Hindlimb muscle (tissue), 1 donor: ENCODE measurements around the gene CLEC1A. TPM values are rescaled to one million over a fixed set of nuclear protein-coding genes. Genes with fewer than 3 reads are reported as not detected.

Source experiments
- DNase-seq: peaks from one replicate; pipeline ENCODE4 v3.0.0-alpha.2; 2013
- polyA plus RNA-seq: library from polyadenylated mRNA; unstranded; fragments of 120-200 nt; gene quantifications from one replicate; pipeline ENCODE4 v1.2.1, GENCODE V29; 2013; ENCODE audit not compliant: insufficient read length

The CLEC1A gene, protein sequence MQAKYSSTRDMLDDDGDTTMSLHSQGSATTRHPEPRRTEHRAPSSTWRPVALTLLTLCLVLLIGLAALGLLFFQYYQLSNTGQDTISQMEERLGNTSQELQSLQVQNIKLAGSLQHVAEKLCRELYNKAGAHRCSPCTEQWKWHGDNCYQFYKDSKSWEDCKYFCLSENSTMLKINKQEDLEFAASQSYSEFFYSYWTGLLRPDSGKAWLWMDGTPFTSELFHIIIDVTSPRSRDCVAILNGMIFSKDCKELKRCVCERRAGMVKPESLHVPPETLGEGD
- polyA plus RNA-seq: 2.3 TPM

DNA sequence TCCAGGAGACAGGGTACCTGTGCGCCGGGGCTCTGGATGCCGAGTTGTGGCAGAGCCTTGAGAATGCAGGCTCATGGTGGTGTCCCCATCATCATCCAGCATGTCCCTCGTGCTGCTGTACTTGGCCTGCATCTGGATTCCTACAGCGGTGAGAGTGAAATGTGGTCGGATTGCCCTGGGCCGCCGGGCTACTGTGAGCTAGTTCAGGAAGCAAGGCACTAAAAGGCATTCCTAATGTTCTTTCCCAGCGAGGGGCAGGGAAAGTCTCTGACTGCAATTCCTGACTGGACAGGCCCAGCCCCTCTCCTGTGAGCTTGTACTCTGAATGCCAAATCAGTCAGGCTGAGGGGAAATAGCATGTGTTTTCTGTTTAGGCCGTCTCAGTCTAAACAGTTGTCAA, at the start of gene CLEC1A:
CLEC1A (minus strand) TSS at position 195 of the 400 bp plus-strand sequence; CDS start at position 132, 63 bp downstream.
- DNase-seq: peak; percentile 44

DNA sequence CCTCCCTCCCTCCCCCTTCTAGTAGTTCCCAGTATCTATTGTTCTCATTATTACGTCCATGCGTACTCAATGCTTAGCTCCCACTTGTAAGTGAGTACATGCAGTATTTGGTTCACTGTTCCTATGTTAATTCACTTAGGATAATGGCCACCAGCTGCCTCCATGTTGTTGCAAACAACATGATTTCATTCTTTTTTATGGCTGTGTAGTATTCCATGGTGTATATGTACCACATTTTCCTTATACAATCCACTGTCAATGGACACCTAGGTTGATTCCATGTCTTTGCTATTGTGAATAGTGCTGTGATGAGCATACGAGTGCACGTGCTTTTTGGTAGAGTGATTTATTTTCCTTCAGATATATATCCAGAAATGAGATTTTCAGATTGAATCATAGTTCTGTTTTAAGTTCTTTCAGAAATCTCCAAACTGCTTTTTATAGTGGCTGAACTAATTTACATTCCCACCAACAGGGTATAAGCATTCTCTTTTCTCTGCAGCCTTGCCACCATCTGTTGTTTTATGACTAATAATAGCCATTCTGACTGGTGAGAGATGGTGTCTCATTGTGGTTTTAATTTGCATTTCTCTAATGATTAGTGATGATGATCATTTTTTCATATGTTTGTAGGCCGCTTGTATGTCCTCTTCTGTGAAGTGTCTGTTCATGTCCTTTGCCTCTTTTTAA, 49.1 kb upstream of the CLEC1A start:
- no peak for DNase-seq

DNA sequence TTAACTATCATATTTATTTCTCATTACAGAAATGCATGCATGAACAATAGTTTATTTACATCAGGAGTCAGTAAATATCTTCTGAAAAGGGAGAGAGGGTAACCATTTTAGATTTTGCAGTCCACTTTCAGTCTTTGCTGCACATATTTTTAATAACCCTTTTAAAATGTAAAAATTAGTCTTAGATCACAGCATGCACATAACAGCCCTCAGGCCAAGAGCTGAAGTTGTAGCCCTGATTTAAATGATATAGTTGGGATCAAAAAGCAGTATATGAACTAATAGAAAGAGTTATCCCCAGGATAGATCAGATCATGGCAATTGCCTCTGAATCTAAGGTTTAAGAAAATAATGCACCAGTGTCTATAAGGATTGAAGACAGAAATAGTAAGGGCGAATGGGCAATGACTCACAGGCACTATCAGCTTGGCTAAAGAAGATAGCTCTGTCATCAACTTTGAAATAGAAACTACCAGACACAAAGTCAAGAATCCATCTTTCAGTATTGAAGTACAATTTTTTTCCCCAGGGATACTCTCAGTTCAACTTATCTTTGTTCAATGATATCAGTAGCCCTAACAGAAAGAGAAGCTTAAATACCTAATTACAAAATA, 44.3 kb upstream of the CLEC1A start:
- DNase-seq: no peak

DNA sequence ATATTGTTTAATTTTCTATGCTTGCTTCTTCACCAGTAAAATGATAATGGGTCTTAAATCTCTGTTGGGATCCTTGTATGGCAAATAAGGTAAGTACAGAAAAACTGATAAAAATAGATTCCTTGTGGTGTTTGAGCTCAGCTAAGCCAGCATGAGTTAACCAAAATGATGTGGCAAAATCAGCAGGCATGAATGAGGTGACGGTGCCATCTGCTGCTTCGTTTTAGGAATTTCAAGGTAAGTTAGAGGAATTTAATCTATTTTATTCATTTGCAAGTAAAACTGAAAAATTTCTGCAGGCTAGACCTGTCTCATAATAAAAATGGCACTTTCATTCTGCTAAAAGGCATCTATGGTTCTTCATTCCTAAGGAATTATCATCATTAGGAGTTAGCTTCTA, 41.2 kb upstream of the CLEC1A start:
- peak; percentile 66 for DNase-seq

DNA sequence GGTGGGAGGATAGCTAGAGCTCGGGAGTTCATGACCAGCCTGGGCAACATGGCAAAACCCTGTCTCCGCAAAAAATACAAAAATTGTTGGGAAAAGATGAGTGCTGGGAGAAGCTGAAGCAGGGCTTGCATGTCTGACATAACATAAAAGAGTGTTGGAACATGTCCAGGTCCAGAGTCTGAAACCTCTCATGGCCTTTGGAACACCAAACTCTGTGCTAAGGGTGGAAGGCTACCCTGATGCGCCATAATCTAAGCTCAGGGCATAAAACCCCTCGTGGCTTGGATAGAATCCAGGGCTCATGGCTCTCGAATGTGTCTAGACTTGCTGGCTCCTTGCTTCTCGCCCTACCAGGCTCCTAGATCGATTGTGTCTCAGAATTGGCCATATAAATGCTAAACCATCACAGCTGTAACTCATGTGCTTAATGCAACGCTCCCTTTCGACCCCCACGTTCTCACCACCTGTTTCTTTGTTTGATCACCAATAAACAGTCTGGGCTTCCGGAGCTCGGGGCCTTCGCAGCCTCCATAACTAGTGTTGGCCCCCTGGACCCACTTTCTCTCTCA, 37.9 kb upstream of the CLEC1A start:
- no peak for DNase-seq

DNA sequence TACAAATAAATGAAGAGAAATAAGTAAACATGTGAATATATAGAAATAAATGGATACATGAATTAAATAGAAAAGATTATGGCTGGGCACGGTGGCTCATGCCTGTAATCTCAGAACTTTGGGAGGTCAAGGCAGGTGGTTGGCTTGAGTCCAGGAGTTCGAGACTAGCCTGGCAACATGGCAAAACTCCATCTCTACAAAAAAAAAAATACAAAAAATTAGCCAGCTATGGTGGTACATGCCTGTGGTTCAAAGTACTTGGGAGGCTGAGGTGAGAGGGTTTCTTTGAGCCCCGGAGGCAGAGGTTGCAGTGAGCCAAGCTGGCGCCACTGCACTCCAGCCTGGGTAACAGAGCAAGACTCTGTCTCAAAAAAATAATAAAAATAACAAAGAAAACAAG, 36.3 kb upstream of the CLEC1A start:
- no peak for DNase-seq

DNA sequence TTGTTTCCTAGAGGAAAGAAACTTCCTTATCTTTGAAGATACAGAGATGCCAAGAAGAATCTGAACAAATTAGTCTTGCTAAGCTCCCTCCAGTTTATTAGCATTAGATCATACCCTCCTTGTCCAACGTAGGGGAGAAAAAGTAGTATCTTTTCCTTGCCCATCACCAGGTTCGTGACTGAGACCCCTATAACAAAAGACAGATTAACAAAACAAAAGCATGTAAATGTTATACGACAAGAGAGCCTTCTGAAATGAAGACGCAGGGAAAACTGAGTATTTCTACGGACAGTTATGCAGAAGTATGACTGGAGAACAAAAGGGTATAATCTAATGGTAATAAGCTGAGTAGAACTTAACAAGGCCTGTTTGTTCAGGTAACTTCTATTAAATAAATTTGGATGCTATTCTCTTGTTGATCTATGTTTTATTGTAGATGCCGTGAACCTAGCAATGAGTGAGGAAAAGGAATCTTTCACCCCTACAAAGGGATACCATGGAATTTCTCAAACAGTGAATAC, 34.1 kb upstream of the CLEC1A start:
- no peak for DNase-seq

DNA sequence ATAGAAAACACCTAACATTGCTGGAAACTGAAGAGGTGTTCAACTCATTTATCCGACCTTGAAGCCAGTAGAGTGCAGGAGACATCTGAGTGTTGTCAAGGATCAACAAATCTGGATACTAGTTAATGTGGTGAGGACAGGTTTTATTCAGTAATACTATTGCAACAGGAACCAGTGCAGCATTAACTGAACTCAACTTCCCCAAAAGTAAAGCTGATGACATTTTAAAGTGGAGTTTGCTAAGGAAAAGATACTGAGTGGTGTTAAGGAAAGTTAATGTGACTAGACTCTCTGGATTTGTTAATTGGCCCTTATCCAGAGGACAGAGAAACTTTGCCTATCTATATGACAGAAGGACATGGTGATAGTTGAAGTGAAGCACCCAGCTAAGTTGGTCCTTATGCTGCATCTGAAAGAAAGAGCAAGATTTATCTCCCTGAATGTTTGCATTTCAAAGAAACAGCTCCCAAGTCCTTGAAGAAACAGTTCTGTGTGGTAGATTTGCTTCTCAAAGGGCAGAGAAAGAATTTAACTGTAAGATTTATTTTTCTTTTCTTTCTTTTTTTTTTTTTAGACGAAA, 32.4 kb upstream of the CLEC1A start:
- peak; percentile 4 for DNase-seq

DNA sequence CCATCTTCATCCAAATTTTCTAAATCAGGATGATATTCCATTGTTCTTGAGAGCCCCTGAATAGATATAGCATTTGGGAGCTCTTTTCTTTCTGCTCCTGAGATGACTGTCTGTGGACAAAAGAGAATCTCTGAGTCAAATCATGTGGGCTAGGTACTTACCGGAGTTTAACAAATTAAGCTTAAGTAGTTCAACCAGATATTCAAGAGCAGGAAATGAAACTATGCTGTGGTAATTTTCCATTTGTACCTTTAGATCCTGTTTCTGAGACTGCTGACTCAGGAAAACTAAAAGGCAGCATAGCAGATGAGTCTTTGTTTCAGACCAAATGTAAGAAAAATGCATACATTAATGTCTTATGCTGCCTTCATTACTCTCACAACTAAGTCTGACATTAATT, 31.3 kb upstream of the CLEC1A start, which contains the start of gene CLEC7A:
CLEC7A (minus strand) TSS at position 158 of the 400 bp plus-strand sequence; CDS start at position 41, 117 bp downstream.
- peak; percentile 4 for DNase-seq

DNA sequence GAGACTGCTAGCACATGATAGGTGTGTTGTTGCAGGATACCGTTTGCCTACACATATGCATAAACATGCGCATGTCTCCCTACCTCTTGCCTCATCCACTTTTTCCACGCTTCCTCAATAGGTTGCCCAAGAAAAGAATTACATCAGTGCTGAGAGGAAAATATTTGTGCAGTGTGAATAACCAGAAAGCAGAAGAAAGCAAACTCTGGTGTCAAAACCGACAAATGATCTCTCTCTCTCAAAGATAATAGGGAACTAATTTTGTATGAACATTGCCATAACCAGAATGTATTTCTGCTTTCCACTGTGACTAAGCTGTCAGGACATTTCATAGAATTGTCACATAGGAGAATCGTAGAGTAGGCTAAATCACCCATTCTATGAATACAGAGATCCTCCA, 29.9 kb upstream of the CLEC1A start:
- no peak for DNase-seq

DNA sequence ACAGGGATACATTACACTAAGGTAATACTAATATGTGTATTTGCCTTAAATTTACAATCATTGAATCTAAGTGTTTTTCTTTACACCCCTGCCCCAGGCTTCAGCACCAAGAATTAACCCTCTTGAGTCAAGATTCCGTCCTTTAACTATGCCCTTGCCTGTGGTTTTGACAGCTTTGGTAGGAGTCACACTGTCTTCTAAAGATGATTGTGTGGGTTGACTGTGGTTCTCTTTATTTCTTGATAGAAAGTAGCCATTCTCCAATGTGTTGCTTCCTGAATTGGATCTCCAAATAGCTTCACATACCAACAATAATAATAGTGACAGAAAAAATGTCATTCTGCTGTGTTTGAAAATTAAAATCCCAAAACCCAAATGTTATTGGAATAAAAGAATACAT, 27.6 kb upstream of the CLEC1A start:
- DNase-seq: no peak

DNA sequence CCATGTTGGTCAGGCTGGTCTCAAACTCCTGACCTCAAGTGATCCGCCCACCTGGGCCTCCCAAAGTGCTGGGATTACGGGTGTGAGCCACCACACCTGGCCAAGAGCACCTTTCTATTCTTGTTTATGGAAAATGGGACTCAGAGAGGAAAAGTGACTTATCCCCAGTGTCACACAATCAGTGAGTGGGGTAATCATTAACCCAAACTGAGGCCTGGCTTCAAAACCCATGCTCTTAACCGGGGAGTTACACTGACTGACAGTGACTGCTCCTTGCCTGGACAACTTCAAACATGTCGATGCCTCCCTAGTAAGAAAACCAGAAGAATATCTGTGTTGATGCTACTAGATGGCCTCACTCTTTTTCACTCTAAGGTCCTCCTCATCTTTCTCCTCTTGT, 23.9 kb upstream of the CLEC1A start:
- DNase-seq: no peak

DNA sequence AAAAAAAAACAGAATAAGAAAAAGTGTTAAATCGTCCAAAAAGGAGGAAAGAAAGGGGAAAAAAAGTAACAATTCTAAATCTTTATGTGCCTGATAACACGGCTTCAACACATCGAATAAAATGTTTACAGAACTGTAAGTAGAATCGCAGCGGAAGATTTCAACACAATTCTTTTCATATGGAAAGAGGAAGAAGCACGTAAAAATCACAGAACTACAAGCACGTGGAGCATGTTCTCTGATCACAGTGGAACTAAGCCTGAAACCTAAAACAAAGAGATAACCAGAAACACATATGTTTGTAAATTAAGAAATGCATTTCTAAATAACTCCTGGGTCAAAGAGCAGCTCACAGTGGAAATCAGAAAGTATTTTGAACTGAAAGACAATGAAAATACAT, 22.5 kb upstream of the CLEC1A start:
- no peak for DNase-seq

DNA sequence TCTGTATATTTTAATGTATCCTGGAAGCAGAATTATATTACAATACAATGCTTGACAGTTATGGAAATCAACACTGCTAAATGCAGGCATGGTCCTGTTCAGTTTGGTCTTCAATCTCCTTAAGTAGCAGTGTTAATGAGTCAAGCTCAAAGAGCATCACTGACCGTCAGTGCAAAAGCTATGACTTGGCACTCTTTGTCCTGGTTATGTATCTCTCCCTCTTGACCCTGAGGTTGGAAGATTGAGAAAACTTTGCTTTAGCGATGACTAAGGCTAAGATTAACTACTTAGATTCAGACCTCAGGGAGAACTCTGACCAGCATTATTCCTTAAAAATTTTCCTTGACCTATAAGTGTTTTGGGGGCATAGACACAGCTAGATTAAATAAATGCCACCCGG, 20.3 kb upstream of the CLEC1A start:
- DNase-seq: no peak

DNA sequence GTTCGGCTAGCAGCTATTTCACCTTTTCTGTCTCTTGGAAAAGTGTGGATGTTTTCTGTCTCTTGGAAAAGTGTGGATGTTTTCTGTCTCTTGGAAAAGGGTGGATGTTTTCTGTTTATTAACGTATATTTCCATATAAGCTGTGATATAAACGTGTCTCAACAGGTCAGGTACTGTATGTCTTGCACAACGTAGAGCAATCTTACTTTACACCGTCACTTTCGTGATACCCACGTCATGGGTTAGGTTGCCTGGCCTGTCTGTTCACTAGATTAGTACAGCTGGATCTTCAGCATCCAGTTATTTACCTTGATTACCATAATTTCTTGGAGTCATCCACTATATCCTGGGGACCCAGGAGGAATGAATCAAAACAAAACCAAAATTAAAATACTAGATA, 17.1 kb upstream of the CLEC1A start:
- no peak for DNase-seq

DNA sequence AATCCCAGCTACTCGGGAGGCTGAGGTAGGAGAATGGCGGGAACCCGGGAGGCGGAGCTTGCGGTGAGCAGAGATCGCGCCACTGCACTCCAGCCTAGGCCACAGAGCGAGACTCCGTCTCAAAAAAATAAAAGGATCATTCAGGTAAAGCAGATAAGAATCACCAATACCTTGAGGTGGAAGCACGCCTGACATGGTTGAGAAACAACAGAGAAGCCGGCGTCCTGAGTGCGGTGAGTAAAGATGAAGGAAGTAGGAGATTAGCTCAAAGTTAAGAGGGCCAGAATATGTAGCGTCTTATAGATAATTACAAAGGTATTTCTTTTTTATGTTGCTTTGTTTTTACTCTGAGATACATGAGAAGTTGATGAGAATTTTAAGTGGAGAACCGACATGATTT, 16.5 kb upstream of the CLEC1A start:
- no peak for DNase-seq

DNA sequence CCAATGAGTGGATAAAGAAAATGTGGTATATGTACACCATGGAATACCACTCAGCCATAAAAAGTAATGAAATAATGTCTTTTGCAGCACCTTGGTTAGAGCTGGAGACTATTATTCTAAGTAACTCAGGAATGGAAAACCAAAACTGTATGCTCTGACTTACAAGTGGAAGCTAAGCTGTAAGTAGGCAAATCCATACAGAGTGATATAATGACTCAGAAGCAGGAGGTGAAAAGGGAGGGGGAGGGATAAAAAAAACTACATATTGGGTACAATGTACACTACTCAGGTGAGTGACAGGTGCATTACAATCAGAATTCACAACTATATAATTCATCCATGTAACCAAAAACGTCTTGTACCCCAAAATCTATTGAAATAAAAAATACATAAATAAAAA, 15.1 kb upstream of the CLEC1A start:
- DNase-seq: no peak

DNA sequence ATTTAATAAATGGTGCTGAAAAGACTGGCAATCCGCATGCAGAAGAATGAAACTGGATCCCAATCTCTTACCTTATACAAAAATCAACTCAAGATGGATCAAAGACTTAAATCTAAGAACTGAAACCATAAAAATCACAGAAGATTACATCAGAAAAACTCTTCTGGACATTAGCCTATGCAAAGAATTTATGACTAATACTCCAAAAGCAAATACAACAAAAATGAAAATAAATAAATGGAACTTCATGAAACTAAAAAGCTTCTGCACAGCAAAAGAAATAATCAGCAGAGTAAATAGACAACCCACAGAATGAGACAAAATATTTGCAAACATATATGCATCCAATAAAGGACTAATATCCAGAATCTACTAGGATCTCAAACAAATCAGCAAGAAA, 14.3 kb upstream of the CLEC1A start:
- DNase-seq: no peak

DNA sequence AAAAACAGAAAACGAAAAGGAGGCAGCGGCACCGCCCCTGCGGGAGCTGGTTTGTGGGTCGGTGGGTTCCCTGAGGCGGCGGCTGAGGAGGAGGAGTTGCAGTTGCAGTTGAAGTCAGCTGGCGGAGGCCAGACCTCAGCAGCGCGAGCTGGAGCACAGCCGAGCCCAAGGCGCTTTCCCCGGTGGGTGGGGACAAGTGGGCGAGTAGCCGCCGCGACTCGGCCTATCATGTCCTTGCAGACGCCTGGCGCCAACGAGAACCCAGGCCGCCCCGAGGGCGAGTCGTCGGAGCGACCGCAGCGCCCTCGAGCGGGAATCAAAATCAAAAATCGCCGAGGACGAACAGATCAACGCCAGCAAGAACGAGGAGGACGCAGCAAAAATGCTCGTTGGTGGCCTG, 12.7 kb upstream of the CLEC1A start:
- DNase-seq: no peak

DNA sequence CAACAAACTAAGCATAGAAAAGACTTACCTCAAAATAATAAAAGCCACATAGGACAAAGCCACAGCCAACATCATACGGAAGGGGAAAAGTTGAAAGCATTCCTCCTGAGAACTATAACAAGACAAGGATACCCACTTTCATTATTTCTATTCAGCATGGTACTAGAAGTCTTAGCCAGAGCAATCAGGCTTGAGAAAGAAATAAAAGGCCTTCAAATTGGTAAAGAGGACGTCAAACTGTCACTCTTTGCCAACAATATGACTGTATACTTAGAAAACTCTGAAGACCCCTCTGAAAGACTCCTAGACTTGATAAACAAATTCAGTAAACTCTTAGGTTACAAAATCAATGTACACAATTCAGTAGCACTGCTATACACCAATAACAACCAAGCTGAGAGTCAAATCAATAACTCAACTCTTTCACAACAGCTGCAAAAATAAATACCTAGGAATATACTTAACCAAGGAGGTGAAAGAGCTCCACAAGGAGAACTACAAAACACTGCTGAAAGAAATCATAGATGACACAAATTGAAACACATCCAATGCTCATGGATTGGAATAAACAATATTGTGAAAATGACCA, 11.6 kb upstream of the CLEC1A start:
- no peak for DNase-seq

DNA sequence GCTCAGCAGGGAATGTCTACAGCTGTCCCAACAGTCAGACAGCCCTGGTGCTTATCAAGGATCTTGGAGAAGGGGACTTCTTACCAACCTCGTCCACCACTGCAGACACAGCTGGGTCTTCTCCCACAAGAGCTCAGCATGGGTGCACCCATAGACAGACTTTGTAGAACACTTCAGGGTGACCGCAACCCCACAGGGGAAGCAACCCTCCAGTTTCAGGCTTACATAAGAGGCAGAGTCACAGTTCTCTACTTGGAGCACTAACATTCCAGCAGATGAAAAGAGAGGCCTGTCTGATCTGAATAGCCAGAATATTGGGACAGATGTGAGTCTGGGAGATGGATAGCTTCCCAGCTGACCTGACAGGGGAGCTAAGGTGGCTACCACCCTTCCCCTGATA, 3.5 kb upstream of the CLEC1A start:
- DNase-seq: no peak

DNA sequence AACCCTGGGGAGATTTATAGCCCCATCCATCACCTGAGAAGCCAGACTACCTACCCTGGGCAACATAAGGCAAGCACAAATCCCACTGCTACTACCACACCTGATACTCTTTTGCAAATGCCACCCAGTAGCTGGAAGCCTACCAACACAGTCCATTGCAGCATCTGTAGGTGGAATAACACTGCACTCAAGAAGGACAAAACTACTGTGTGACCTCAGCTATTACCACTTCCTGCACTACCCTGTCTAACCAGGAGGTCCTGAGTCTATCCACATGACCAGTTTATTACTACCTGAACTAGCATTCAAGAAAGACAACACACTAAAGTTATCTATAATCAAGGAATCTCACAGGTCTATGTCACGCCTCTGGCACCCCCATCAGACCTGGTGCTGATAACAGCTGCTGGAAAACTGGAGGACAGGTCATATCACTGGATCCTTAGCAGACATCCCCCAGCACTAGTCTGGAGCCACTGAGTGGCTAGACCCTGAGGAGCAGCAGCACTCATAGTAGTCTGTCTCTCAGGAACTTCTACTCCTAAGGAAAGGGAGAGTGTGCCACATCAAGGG, 2.9 kb upstream of the CLEC1A start:
- no peak for DNase-seq
